HTERT RPE-1 (cell line): ENCODE measurements around the gene KMT2B.

Source experiments
- in situ Hi-C: fragments of 300-500 bp; cut with MboI; formaldehyde crosslinking; loops from 4 replicates; pipeline ENCODE4 v1.14.3; 2020; ENCODE audit warnings: low sequenced_read_pairs

KMT2B gene

GRCh38 chr19:35724560-35724959 lies 6.8 kb downstream of the KMT2B start:
- in situ Hi-C loops, result no loop called here

DNA sequence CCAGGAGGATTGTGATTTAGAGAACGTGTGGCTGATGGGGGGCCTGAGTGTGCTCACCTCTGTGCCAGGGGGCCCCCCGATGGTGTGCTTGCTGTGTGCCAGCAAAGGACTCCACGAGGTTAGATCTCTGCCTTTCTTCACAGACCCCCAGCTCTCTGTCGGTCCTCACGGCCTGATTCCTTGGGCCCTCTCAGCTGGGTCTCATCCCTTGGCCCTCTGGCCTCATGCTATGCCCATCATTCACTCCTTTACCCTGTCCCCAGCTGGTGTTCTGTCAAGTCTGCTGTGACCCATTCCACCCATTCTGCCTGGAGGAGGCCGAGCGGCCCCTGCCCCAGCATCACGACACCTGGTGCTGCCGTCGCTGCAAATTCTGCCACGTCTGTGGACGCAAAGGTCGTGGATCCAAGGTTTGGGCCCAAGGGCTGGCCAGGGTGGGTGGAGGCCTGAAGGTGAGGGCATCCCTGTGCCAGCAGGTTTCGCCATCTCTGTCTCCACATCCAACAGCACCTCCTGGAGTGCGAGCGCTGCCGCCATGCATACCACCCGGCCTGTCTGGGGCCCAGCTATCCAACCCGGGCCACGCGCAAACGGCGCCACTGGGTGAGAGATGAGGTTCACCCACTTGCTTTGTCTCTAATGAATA lies 7.5 kb downstream of the KMT2B start:
- in situ Hi-C loops, result no loop called here

DNA sequence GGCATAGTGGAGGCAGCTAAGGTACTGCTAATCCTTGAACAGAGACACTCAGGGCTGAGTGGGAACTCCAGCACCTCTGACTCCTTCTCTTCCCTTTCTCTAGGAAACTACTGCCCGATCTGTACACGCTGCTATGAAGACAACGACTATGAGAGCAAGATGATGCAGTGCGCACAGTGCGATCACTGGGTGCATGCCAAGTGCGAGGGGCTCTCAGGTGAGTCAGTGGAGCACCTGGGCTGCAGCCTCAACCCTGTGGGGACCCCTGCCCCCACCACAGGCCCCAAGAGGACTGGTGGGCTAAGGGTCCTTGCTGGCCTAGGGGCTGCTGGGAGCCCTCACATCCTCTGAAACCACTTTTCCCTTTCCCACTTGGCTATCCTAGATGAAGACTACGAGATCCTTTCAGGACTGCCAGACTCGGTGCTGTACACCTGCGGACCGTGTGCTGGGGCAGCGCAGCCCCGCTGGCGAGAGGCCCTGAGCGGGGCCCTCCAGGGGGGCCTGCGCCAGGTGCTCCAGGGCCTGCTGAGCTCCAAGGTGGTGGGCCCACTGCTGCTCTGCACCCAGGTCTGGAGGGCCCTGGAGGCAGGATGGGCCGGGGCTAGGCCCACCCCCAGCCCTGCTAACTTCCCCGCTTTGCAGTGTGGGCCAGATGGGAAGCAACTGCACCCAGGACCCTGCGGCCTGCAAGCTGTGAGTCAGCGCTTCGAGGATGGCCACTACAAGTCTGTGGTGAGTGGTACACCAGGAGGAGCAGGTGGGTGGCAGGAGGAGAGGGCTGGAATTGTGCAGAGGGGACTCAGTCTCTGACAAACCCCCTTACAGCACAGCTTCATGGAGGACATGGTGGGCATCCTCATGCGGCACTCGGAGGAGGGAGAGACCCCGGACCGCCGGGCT lies 9.5 kb downstream of the KMT2B start:
- in situ Hi-C loops, result no loop called here

- in situ Hi-C loops, result no loop called here
These were observed 10.3 kb downstream of the KMT2B start for GRCh38 chr19:35727956-35728706.

DNA sequence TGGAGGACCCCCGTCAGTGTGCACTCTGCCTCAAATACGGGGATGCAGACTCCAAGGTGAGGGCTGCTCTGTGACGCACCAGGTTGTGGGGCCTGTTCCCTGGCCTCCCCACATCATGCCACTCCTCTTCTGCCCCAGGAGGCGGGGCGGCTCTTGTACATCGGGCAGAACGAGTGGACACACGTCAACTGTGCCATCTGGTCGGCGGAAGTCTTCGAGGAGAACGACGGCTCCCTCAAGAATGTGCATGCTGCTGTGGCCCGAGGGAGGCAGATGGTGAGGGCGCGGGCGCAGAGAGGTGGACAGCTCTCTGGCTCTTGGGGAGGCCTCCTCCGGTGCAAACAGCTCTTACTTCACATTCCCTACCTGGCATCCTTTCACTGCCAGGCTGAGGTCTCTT lies 11.2 kb downstream of the KMT2B start:
- in situ Hi-C loops, result no loop called here

- in situ Hi-C loops, result no loop called here
These were observed 12.0 kb downstream of the KMT2B start for GRCh38 chr19:35729763-35730162.

DNA sequence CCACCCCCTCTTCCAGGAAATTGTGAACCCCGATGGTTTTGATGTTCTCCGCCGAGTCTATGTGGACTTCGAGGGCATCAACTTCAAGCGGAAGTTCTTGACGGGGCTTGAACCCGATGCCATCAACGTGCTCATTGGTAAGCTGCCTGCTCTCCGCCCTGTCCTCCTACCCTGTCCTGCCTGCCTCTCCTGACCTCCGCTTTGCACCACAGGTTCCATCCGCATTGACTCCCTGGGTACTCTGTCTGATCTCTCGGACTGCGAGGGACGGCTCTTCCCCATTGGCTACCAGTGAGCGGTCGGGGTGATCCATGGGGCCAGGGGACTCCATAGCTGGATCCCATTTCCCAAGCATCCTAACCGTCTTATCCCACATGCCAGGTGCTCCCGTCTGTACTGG lies 12.5 kb downstream of the KMT2B start:
- in situ Hi-C loops, result no loop called here

GRCh38 chr19:35731353-35731752 lies 13.6 kb downstream of the KMT2B start:
- in situ Hi-C loops, result no loop called here

- in situ Hi-C loops, result no loop called here
These were observed 14.1 kb downstream of the KMT2B start for GRCh38 chr19:35731779-35732405.

- in situ Hi-C loops, result no loop called here
These were observed 14.9 kb downstream of the KMT2B start for GRCh38 chr19:35732540-35733179.

GRCh38 chr19:35733180-35734125 lies 15.7 kb downstream of the KMT2B start:
- in situ Hi-C loops, result no loop called here

- in situ Hi-C loops, result no loop called here
These were observed 16.5 kb downstream of the KMT2B start for GRCh38 chr19:35734273-35734672.

DNA sequence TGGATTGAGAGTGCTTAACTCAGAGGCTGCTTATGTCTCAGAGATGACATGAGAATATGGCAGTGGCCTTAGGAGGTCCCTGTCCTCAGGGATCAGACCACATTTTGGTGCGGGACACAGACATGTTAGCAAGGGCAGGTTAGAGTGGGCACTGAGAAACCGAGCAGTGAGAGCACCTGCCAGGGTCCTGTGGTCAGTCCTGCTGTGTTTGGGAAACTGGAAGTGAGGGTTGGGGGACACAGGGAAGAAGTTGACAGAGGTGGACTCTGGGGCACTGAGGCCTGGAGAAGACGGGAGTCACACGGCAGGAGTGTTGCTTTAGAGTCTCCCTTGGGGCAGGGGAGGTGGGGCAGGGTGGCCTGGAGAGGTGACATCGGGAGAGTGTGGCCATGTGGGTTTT lies 17.1 kb downstream of the KMT2B start:
- in situ Hi-C loops, result no loop called here

GRCh38 chr19:35736913-35737886 lies 19.4 kb downstream of the KMT2B start:
- in situ Hi-C loops, result no loop called here

DNA sequence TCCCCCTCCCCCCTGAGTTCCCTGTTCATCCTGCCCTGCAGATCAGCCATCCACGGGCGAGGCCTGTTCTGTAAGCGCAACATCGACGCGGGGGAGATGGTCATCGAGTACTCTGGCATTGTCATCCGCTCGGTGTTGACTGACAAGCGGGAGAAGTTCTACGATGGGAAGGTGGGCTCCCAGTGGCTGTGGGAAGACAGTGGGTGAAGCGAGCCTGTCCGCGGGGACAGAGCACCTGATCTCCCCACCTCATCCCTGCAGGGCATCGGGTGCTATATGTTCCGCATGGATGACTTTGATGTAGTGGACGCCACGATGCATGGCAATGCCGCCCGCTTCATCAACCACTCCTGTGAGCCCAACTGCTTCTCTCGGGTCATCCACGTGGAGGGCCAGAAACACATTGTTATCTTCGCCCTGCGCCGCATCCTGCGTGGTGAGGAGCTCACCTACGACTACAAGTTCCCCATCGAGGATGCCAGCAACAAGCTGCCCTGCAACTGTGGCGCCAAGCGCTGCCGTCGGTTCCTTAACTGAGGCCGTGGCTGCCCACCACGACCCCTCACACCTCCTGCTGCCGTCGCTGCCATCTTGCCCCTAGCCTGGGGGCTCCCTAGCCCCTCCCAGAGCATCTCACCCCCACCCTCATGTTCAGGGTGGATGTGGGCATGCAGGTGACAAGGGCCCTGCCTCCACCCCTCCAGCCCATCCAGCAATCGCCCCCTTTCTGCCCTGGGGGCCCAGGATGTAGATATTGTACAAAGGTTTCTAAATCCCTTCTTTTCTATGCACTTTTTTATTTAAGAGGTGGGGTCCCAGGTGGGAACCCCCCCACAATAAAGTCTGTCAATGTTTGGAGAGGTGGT lies 20.5 kb downstream of the KMT2B start:
- in situ Hi-C loops, result no loop called here

DNA sequence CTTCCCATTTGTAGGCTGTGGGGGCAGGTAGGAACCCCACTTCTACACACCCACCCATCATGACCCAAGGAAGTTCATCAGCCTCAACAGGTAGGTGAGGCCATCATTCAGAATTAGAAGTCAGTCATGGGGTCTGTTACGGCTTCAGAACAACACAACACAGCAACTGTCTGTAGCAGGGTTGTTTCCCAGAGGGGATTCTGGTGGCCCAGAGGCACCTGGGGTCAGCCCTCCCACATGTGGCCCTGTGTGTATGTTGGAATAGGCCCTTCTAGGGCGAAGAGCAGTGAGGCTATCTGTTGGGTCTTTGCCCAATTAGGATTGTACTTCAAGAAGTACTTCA lies 21.1 kb downstream of the KMT2B start:
- in situ Hi-C loops, result no loop called here

- in situ Hi-C loops, result no loop called here
These were observed 21.7 kb downstream of the KMT2B start for GRCh38 chr19:35739275-35740107.
